Measurements from ENCODE around the gene UGGT1. TPM values are rescaled to one million over a fixed set of nuclear protein-coding genes. Genes with fewer than 3 reads are reported as not detected.

The UGGT1 gene
- total RNA-seq, 1 donor from 2014 or later: 70.7 TPM

GRCh38 chr2:128139624-128140023 lies 48.6 kb downstream of the UGGT1 start:
- Mint-ChIP-seq H3K9me3 (no peaks in the 10 kb centered on the region), H3K36me3 (ENCODE audit: low read depth) (peaks cover 46% of the 10 kb centered on the region), H3K4me1 (ENCODE audit: low read depth) (no peaks in the 10 kb centered on the region)

DNA sequence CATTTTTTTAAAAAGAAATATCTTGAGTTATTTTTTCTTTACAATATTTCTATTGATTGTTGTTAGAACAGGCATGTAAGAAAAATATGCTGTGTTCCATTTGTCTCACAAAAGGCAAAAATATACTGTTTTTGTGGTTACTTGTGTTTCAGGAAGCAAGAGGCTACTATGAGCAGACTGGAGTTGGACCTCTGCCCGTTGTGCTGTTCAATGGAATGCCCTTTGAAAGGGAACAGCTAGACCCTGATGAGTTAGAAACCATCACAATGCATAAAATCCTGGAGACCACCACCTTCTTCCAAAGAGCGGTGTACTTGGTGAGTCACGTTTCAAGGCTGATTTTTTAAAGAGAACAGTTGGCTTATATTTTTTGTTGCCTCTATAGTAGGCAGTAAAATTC lies 54.7 kb downstream of the UGGT1 start:
- no peak for DNase-seq (ENCODE audit: low spot score)
- Mint-ChIP-seq H3K27me3 (ENCODE audit: insufficient read depth) (no peaks in the 10 kb centered on the region), H3K36me3 (ENCODE audit: low read depth) (peaks cover 29% of the 10 kb centered on the region), H3K27ac (no peak overlapping the region), H3K4me1 (ENCODE audit: low read depth) (no peaks in the 10 kb centered on the region), H3K4me3 (no peak overlapping the region), H3K9me3 (no peaks in the 10 kb centered on the region)
- intact Hi-C loops (cut with micrococcal nuclease): no loop called here

More at GRCh38 chr2:128139624-128140023, 48.6 kb downstream of the UGGT1 start:
- Mint-ChIP-seq H3K27me3 (ENCODE audit: insufficient read depth) (no peaks in the 10 kb centered on the region), H3K27ac (no peak overlapping the region), H3K4me3 (no peak overlapping the region)
- intact Hi-C loops (cut with micrococcal nuclease): no loop called here
- DNase-seq (ENCODE audit: low spot score): no peak

DNA sequence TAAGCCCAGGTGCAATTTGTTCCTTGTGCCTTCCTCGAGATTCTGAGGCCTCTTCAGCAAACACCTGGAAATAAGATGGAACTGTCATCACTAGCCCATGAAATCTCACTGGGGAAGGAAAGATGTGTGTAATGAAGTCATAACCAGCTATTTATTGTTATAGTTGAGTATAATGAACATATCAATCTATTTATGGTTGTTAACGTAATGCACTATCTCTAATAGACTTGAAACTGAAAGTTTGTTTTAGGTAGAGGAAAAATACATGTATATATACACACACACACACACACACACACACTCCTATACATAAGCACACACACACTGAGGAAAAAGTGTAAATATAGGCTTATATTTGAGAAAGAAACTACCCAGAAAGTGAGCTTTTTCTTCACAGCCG lies 62.8 kb downstream of the UGGT1 start:
- Mint-ChIP-seq H3K36me3 (ENCODE audit: low read depth) (peaks cover 44% of the 10 kb centered on the region), H3K4me3 (no peak overlapping the region), H3K27ac (no peak overlapping the region), H3K9me3 (no peaks in the 10 kb centered on the region), H3K4me1 (ENCODE audit: low read depth) (no peaks in the 10 kb centered on the region), H3K27me3 (ENCODE audit: insufficient read depth) (no peaks in the 10 kb centered on the region)
- intact Hi-C loops (cut with micrococcal nuclease): loop anchor here (2.0 kb wide), 1 partner anchor 17 kb away; no protein-coding TSS in a partner anchor
- no peak for DNase-seq (ENCODE audit: low spot score)

DNA sequence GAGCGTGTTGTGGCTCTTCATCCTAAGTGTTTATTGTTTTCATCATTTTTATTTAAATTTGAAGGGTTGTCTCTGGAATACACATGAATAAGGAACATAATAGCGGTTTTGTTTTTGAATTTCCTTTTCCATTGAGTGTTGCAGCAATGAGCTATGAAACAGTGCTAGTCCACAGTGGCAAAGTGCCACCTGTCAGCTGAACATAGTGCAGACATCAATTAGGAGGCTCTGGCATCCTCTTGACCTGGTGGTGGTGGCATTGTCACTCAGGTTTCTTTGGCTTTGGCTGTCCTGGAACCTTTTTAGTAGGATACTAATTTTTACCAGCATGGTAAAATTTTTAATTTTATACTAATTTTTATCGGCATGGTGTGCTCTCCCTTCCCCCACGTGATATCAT lies 63.2 kb downstream of the UGGT1 start:
- no peak for DNase-seq (ENCODE audit: low spot score)
- H3K36me3 Mint-ChIP-seq (ENCODE audit: low read depth): peaks cover 44% of the 10 kb centered on the region
- intact Hi-C loops (cut with micrococcal nuclease): loop anchor here (2.0 kb wide), 1 partner anchor 17 kb away; no protein-coding TSS in a partner anchor
- no peaks in the 10 kb centered on the region for H3K4me1 Mint-ChIP-seq (ENCODE audit: low read depth)
- no peaks in the 10 kb centered on the region for H3K27me3 Mint-ChIP-seq (ENCODE audit: insufficient read depth)
- no peak overlapping the region for H3K27ac Mint-ChIP-seq
- H3K9me3 Mint-ChIP-seq: no peaks in the 10 kb centered on the region
- H3K4me3 Mint-ChIP-seq: no peak overlapping the region

GRCh38 chr2:128155970-128156369 lies 65.0 kb downstream of the UGGT1 start:
- H3K9me3 Mint-ChIP-seq: no peaks in the 10 kb centered on the region
- no peak overlapping the region for H3K4me3 Mint-ChIP-seq
- no peaks in the 10 kb centered on the region for H3K27me3 Mint-ChIP-seq (ENCODE audit: insufficient read depth)
- intact Hi-C loops (cut with micrococcal nuclease): loop anchor here (2.0 kb wide), 1 partner anchor 15 kb away; no protein-coding TSS in a partner anchor
- DNase-seq (ENCODE audit: low spot score): no peak
- no peak overlapping the region for H3K27ac Mint-ChIP-seq
- H3K36me3 Mint-ChIP-seq (ENCODE audit: low read depth): peaks cover 50% of the 10 kb centered on the region
- H3K4me1 Mint-ChIP-seq (ENCODE audit: low read depth): no peaks in the 10 kb centered on the region

DNA sequence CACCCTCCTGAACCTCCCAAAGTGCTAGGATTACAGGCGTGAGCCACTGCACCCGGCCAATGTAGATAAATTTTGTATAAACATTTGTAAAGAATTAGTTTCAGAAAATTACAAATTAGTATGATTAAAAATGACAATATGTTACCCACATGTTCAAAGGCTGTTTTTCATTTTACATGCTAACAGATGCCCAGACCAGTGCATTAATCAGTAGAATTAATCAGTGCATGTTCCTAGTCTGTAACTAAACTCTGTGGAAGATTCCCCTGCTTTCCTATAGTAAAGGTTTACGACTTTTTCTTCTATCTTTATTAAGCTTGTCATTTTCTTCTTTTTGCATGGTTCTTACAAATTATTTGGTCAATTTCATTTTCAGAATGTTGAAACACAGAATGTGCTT lies 65.8 kb downstream of the UGGT1 start:
- Mint-ChIP-seq H3K36me3 (ENCODE audit: low read depth) (peaks cover 46% of the 10 kb centered on the region), H3K4me1 (ENCODE audit: low read depth) (no peaks in the 10 kb centered on the region), H3K9me3 (no peaks in the 10 kb centered on the region)

GRCh38 chr2:128157644-128158043 lies 66.6 kb downstream of the UGGT1 start:
- no peaks in the 10 kb centered on the region for H3K27me3 Mint-ChIP-seq (ENCODE audit: insufficient read depth)
- H3K4me1 Mint-ChIP-seq (ENCODE audit: low read depth): no peaks in the 10 kb centered on the region
- H3K9me3 Mint-ChIP-seq: no peaks in the 10 kb centered on the region
- no peak overlapping the region for H3K27ac Mint-ChIP-seq
- intact Hi-C loops (cut with micrococcal nuclease): no loop called here
- peaks cover 46% of the 10 kb centered on the region for H3K36me3 Mint-ChIP-seq (ENCODE audit: low read depth)
- DNase-seq (ENCODE audit: low spot score): no peak
- H3K4me3 Mint-ChIP-seq: no peak overlapping the region

More for the DNA sequence above, 65.8 kb downstream of the UGGT1 start:
- Mint-ChIP-seq H3K27ac (no peak overlapping the region), H3K27me3 (ENCODE audit: insufficient read depth) (no peaks in the 10 kb centered on the region), H3K4me3 (no peak overlapping the region)
- no peak for DNase-seq (ENCODE audit: low spot score)
- intact Hi-C loops (cut with micrococcal nuclease): no loop called here

GRCh38 chr2:128158176-128158575 lies 67.2 kb downstream of the UGGT1 start:
- H3K4me3 Mint-ChIP-seq: no peak overlapping the region
- H3K36me3 Mint-ChIP-seq (ENCODE audit: low read depth): peaks cover 48% of the 10 kb centered on the region
- DNase-seq (ENCODE audit: low spot score): no peak
- intact Hi-C loops (cut with micrococcal nuclease): no loop called here
- no peaks in the 10 kb centered on the region for H3K9me3 Mint-ChIP-seq
- H3K4me1 Mint-ChIP-seq (ENCODE audit: low read depth): no peaks in the 10 kb centered on the region
- H3K27me3 Mint-ChIP-seq (ENCODE audit: insufficient read depth): no peaks in the 10 kb centered on the region
- no peak overlapping the region for H3K27ac Mint-ChIP-seq

GRCh38 chr2:128159437-128159836 lies 68.4 kb downstream of the UGGT1 start:
- Mint-ChIP-seq H3K27me3 (ENCODE audit: insufficient read depth) (no peaks in the 10 kb centered on the region), H3K4me1 (ENCODE audit: low read depth) (no peaks in the 10 kb centered on the region), H3K27ac (no peak overlapping the region), H3K4me3 (no peak overlapping the region), H3K9me3 (no peaks in the 10 kb centered on the region), H3K36me3 (ENCODE audit: low read depth) (peaks cover 42% of the 10 kb centered on the region)
- intact Hi-C loops (cut with micrococcal nuclease): no loop called here
- DNase-seq (ENCODE audit: low spot score): no peak

DNA sequence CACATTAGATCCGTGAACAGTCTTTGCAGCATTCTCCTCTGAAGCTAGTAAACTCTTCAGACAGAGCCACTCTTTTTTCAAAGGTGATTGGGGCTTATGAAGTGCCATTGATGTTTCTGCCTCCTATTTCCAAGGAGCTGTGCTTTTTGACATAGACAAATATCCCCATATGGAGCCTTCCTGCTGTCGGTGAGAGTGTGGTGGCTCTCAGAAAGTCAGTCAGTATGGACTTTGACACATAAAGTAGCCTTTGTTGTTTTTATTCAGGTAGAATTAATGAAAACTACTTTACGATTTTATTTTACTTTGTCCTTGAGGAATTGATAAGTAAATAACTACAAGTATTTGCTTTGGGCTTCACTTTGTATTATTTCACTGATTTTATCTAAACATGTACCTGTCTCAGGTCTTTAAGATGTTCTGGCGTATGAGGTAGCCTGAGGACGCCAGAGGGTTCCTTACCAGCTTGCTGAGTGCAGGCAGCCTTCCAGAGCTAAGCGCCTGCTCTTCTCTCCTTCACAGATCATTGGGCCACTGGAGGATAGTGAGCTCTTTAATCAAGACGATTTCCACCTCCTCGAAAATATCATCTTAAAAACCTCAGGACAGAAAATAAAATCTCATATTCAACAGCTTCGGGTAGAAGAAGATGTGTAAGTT lies 69.7 kb downstream of the UGGT1 start:
- DNase-seq (ENCODE audit: low spot score): no peak
- Mint-ChIP-seq H3K27me3 (ENCODE audit: insufficient read depth) (no peaks in the 10 kb centered on the region), H3K9me3 (no peaks in the 10 kb centered on the region), H3K4me1 (ENCODE audit: low read depth) (no peaks in the 10 kb centered on the region), H3K27ac (no peak overlapping the region), H3K4me3 (no peak overlapping the region), H3K36me3 (ENCODE audit: low read depth) (peaks cover 39% of the 10 kb centered on the region)
- intact Hi-C loops (cut with micrococcal nuclease): loop anchor here (5.0 kb wide), 1 partner anchor 58 kb away; no protein-coding TSS in a partner anchor

GRCh38 chr2:128162266-128162665 lies 71.3 kb downstream of the UGGT1 start:
- no peak for DNase-seq (ENCODE audit: low spot score)
- no peak overlapping the region for H3K27ac Mint-ChIP-seq
- H3K36me3 Mint-ChIP-seq (ENCODE audit: low read depth): peaks cover 41% of the 10 kb centered on the region
- no peaks in the 10 kb centered on the region for H3K9me3 Mint-ChIP-seq
- no peaks in the 10 kb centered on the region for H3K27me3 Mint-ChIP-seq (ENCODE audit: insufficient read depth)
- no peak overlapping the region for H3K4me3 Mint-ChIP-seq
- H3K4me1 Mint-ChIP-seq (ENCODE audit: low read depth): peaks cover 1% of the 10 kb centered on the region
- intact Hi-C loops (cut with micrococcal nuclease): loop anchor here (5.0 kb wide), 1 partner anchor 60 kb away; no protein-coding TSS in a partner anchor

- Mint-ChIP-seq H3K27ac (no peak overlapping the region), H3K9me3 (no peaks in the 10 kb centered on the region), H3K36me3 (ENCODE audit: low read depth) (peaks cover 41% of the 10 kb centered on the region), H3K27me3 (ENCODE audit: insufficient read depth) (no peaks in the 10 kb centered on the region), H3K4me1 (ENCODE audit: low read depth) (peaks cover 15% of the 10 kb centered on the region), H3K4me3 (no peak overlapping the region)
- no peak for DNase-seq (ENCODE audit: low spot score)
- intact Hi-C loops (cut with micrococcal nuclease): loop anchor here (5.0 kb wide), 1 partner anchor 62 kb away; no protein-coding TSS in a partner anchor
These were observed 73.3 kb downstream of the UGGT1 start for GRCh38 chr2:128164311-128164710.

DNA sequence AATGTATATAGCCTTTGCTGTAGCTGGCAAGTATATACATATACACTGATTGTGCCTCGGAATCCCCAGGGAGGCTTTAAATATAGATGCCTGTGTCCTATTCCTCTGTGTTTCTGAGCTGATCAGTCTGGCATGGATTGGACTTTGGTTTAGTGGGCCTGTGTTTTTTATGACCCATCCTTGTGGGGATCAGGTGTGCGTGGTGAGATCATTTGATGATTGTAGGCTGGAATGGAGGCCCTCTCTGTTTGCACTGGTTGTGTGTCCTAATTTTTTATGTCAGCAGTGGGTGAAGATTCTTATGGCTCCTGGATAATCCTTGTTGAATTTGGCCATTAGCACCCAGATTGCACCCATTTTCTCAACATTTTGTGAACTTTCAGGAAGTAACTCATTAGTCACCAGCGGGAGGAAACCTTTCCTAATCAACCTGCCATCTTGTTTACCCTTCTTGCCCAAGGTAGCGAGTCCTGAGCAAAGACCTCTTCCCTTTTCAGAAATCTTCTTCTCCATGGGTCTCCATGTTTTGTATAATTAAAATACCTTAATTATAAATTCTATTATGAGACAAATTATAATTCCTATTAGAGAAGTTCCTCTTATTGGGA lies 75.8 kb downstream of the UGGT1 start:
- intact Hi-C loops (cut with micrococcal nuclease): no loop called here
- Mint-ChIP-seq H3K4me3 (no peak overlapping the region), H3K36me3 (ENCODE audit: low read depth) (peaks cover 44% of the 10 kb centered on the region), H3K27ac (no peak overlapping the region), H3K4me1 (ENCODE audit: low read depth) (peaks cover 15% of the 10 kb centered on the region), H3K9me3 (no peaks in the 10 kb centered on the region), H3K27me3 (ENCODE audit: insufficient read depth) (no peaks in the 10 kb centered on the region)
- no peak for DNase-seq (ENCODE audit: low spot score)
